IPS-18c (cell line): ENCODE data around the gene NT5DC2.
"Not testable (repeated sequence)": the region's sequence is repeated elsewhere in the genome, so short reads cannot be mapped to it uniquely, and the experiment has no call there.

ENCODE experiments used
- H3K4me3 ChIP-seq: 2 replicates; pipeline ENCODE4 v1.7.0; 2013; ENCODE audit warnings: low read depth, mild to moderate bottlenecking, low read length, moderate library complexity; ENCODE audit not compliant: insufficient read depth
- H3K9me3 ChIP-seq: one replicate; pipeline ENCODE4 v1.6.1; 2013; ENCODE audit warnings: mild to moderate bottlenecking, low read length, moderate library complexity; ENCODE audit not compliant: control insufficient read depth, insufficient read depth

Gene NT5DC2

GRCh38 chr3:52528586-52529375, 4.9 kb downstream of the NT5DC2 start:
- H3K9me3 ChIP-seq = no peaks in the 10 kb centered on the region
- H3K4me3 ChIP-seq = no peak overlapping the region

- Histone ChIP-seq H3K4me3 (no peak overlapping the region), H3K9me3 (no peaks in the 10 kb centered on the region)
Observed at GRCh38 chr3:52527732-52528585, 5.7 kb downstream of the NT5DC2 start.

GRCh38 chr3:52527039-52527731, 6.5 kb downstream of the NT5DC2 start:
- H3K9me3 ChIP-seq = no peaks in the 10 kb centered on the region
- no peak overlapping the region for H3K4me3 ChIP-seq

GRCh38 chr3:52526671-52527038, 7.0 kb downstream of the NT5DC2 start:
- H3K4me3 ChIP-seq, H3K9me3 ChIP-seq: not testable (repeated sequence)

- Histone ChIP-seq H3K9me3 (no peaks in the 10 kb centered on the region), H3K4me3 (no peak overlapping the region)
Observed at GRCh38 chr3:52525680-52526561, 7.7 kb downstream of the NT5DC2 start.

- no peaks in the 10 kb centered on the region for H3K9me3 ChIP-seq
- H3K4me3 ChIP-seq = no peak overlapping the region
Observed at GRCh38 chr3:52524752-52525679, 8.6 kb downstream of the NT5DC2 start.

GRCh38 chr3:52524258-52524751, 9.4 kb downstream of the NT5DC2 start:
- H3K9me3 ChIP-seq = no peaks in the 10 kb centered on the region

GRCh38 chr3:52523386-52524257, 10.0 kb downstream of the NT5DC2 start:
- no peak overlapping the region for H3K4me3 ChIP-seq
- no peaks in the 10 kb centered on the region for H3K9me3 ChIP-seq

More at GRCh38 chr3:52524258-52524751, 9.4 kb downstream of the NT5DC2 start:
- no peak overlapping the region for H3K4me3 ChIP-seq

GRCh38 chr3:52522651-52523251, 10.9 kb downstream of the NT5DC2 start:
- Histone ChIP-seq H3K4me3 (no peak overlapping the region), H3K9me3 (no peaks in the 10 kb centered on the region)

- Histone ChIP-seq H3K9me3 (no peaks in the 10 kb centered on the region), H3K4me3 (no peak overlapping the region)
Observed at GRCh38 chr3:52521881-52522650, 11.6 kb downstream of the NT5DC2 start.

- H3K9me3 ChIP-seq = no peaks in the 10 kb centered on the region
Observed at GRCh38 chr3:52521488-52521824, 12.2 kb downstream of the NT5DC2 start.

GRCh38 chr3:52520716-52521487, 12.8 kb downstream of the NT5DC2 start:
- Histone ChIP-seq H3K4me3 (no peak overlapping the region), H3K9me3 (no peaks in the 10 kb centered on the region)

More at GRCh38 chr3:52521488-52521824, 12.2 kb downstream of the NT5DC2 start:
- no peak overlapping the region for H3K4me3 ChIP-seq

- no peaks in the 10 kb centered on the region for H3K9me3 ChIP-seq
Observed at GRCh38 chr3:52520141-52520667, 13.5 kb downstream of the NT5DC2 start.

More at GRCh38 chr3:52520141-52520667, 13.5 kb downstream of the NT5DC2 start:
- H3K4me3 ChIP-seq = no peak overlapping the region
